Karpas-422 (cell line): Measurements from ENCODE around the gene PRRG3. TPM values are rescaled to one million over a fixed set of nuclear protein-coding genes. Genes with fewer than 3 reads are reported as not detected.
"Not testable (repeated sequence)": the region's sequence is repeated elsewhere in the genome, so short reads cannot be mapped to it uniquely, and the experiment has no call there.

Source experiments
- DNase-seq: peaks from one replicate; pipeline ENCODE4 v3.0.0-alpha.2; 2015
- H2AFZ ChIP-seq: fragments of 200-600 bp; sonication (generic); 2 replicates; pipeline ENCODE4 v1.6.1; 2014; ENCODE audit warnings: antibody characterized with exemption, low read length, mixed read lengths
- H3K27ac ChIP-seq: fragments of 200-600 bp; sonication (generic); 2 replicates; pipeline ENCODE4 v1.5.1; 2014; ENCODE audit warnings: mild to moderate bottlenecking, low read length, moderate library complexity
- H3K27me3 ChIP-seq: fragments of 200-600 bp; sonication (generic); 2 replicates; pipeline ENCODE4 v1.6.1; 2014; ENCODE audit warnings: low read length, mixed read lengths
- H3K36me3 ChIP-seq: fragments of 200-600 bp; sonication (generic); 2 replicates; pipeline ENCODE4 v1.6.1; 2014; ENCODE audit warnings: low read length, mixed read lengths; ENCODE audit not compliant: insufficient read depth
- H3K4me1 ChIP-seq: fragments of 200-600 bp; sonication (generic); 2 replicates; pipeline ENCODE4 v1.6.1; 2014; ENCODE audit warnings: mild to moderate bottlenecking, low read length, mixed read lengths
- H3K4me2 ChIP-seq: fragments of 200-600 bp; sonication (generic); 2 replicates; pipeline ENCODE4 v1.6.1; 2014; ENCODE audit warnings: low read length, low read depth, mild to moderate bottlenecking; ENCODE audit not compliant: poor library complexity, severe bottlenecking
- H3K4me3 ChIP-seq: fragments of 200-600 bp; sonication (generic); 2 replicates; pipeline ENCODE4 v1.5.1; 2014; ENCODE audit warnings: mild to moderate bottlenecking, antibody characterized with exemption, low read length, mixed read lengths
- H3K79me2 ChIP-seq: fragments of 200-600 bp; sonication (generic); 2 replicates; pipeline ENCODE4 v1.6.1; 2014; ENCODE audit warnings: mild to moderate bottlenecking, low read length, mixed read lengths
- H3K9ac ChIP-seq: fragments of 200-600 bp; sonication (generic); 2 replicates; pipeline ENCODE4 v1.6.0; 2014; ENCODE audit warnings: low read length
- H3K9me2 ChIP-seq: fragments of 200-600 bp; sonication (generic), shearing (Covaris generic); replicated peaks from 2 replicates; pipeline ENCODE4 v1.6.0; 2014; ENCODE audit warnings: mild to moderate bottlenecking, low read length, moderate library complexity; ENCODE audit not compliant: insufficient read depth
- H3K9me3 ChIP-seq: fragments of 300-700, 200-600 bp; sonication (generic); 2 replicates; pipeline ENCODE4 v1.6.1; 2014; ENCODE audit warnings: low read length, mixed read lengths
- H4K20me1 ChIP-seq: fragments of 200-600 bp; sonication (generic); 2 replicates; pipeline ENCODE4 v1.6.1; 2014; ENCODE audit warnings: mild to moderate bottlenecking, antibody characterized with exemption, low read length, low read depth; ENCODE audit not compliant: insufficient read depth
- total RNA-seq: library from RNA; depleted of rRNA; stranded (reverse); fragments of >200 nt; shearing (Covaris generic); gene quantifications from 2 replicates; pipeline ENCODE4 v1.2.3, GENCODE V29; 2014; ENCODE audit warnings: low replicate concordance

Gene PRRG3
- total RNA-seq, 1 experiment from 2014 or later: not detected

DNA sequence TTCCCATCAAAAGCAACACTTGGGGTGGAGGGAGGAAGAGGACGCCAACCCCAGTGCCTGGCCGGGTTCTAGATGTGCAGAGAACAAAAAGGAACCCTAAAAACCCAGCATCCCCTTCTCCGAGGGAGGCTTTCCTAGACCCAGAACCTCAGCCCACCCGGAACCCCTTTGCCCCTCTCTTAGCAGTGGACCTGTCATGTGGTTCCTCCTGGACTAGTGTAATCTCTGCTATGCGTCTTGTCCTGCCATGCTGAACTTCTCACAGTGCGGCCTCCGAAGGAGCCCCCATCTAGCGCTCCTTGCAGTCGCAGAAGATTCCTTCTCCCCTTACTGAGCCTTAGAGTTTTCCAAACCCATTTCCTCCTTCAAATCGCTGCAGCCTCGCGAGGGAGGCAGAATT is 1.1 kb upstream of the PRRG3 start:
- Histone ChIP-seq H2AFZ (no peak overlapping the region), H3K36me3 (no peaks in the 10 kb centered on the region), H3K4me3 (no peak overlapping the region), H3K4me2 (no peak overlapping the region), H3K4me1 (no peaks in the 10 kb centered on the region), H3K79me2 (no peaks in the 10 kb centered on the region), H4K20me1 (no peaks in the 10 kb centered on the region), H3K27me3 (no peaks in the 10 kb centered on the region), H3K9me2 (0 out of 2 replicates have a peak, but pooled peaks cover 3% of the 10 kb centered on the region), H3K9ac (no peak overlapping the region), H3K27ac (no peak overlapping the region), H3K9me3 (no peaks in the 10 kb centered on the region)
- DNase-seq: no peak

DNA sequence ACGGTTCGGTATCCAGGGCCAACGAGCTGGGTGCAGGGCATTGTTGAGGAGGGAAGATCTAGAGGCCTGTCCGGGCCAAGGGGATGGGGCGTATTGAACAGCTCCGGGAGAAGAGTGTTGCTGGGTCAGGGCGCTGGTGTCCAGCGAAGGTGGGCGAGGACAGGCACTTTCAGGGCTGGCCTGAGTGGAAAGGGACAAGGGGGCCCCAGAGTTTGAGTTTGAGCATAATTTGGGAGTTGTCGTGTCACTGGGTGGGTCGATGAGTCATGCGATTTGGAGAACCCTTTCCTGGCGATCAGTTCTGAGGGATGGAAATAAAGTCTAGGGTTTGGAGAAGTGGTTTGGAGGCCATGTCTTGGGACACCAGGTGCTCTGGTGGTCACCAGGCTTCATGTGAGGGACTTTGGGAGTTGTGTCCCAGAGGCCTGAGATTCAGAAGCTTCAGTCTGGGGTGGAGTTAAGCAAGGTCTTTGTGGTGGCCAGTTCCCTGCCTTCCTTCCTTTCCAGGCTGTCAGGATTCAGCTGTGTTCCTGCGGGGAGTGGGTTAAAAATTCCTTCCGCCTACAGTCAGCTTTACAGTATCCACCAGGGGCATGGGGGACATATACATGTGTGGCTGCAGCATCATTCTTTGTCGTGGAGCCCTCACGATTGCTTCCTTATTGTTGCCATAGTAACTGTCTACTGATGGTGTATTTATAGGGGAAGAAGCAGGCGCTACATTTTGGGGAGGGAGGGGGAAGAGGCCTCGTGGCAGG is 504 bp downstream of the PRRG3 start:
- no peak overlapping the region for H3K4me3 ChIP-seq
- H3K4me2 ChIP-seq: no peak overlapping the region

GRCh38 chrX:151697082-151697481 is 1.8 kb downstream of the PRRG3 start:
- not testable (repeated sequence) for H3K4me1 ChIP-seq, H3K4me3 ChIP-seq, DNase-seq, H3K4me2 ChIP-seq, H3K9ac ChIP-seq, H3K9me2 ChIP-seq, H3K79me2 ChIP-seq, H3K27ac ChIP-seq, H3K27me3 ChIP-seq, H3K36me3 ChIP-seq, H2AFZ ChIP-seq, H4K20me1 ChIP-seq, H3K9me3 ChIP-seq

More for the DNA sequence above, 504 bp downstream of the PRRG3 start:
- no peaks in the 10 kb centered on the region for H3K9me3 ChIP-seq
- H3K4me1 ChIP-seq: no peaks in the 10 kb centered on the region
- no peak overlapping the region for H3K27ac ChIP-seq
- H3K27me3 ChIP-seq: no peaks in the 10 kb centered on the region
- no peaks in the 10 kb centered on the region for H3K36me3 ChIP-seq
- no peaks in the 10 kb centered on the region for H3K79me2 ChIP-seq
- no peak for DNase-seq
- H2AFZ ChIP-seq: no peak overlapping the region
- H3K9ac ChIP-seq: no peak overlapping the region
- H3K9me2 ChIP-seq: no peaks in the 10 kb centered on the region
- H4K20me1 ChIP-seq: no peaks in the 10 kb centered on the region

DNA sequence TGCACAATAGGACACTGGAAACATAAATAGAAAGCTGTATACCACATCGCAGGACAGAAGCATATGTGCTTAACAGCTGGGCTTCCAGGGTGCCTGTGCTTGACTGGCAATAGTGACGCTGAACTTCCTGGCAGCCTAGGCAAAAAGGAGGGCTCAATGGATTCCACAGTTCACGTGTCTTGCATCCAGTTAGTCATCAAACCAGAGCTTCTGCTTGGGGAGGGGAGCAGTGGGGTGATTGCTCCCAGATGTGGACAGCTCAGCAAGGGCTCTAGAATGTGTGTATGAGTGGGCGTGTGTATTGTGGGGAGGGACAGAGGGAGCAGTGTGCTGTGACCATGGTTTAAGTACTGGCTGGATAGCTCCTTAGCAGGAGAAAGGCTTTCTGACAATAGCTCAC is 2.3 kb downstream of the PRRG3 start:
- H2AFZ ChIP-seq: no peak overlapping the region
- no peak overlapping the region for H3K9ac ChIP-seq
- no peak overlapping the region for H3K4me2 ChIP-seq
- no peaks in the 10 kb centered on the region for H3K4me1 ChIP-seq
- no peaks in the 10 kb centered on the region for H3K36me3 ChIP-seq
- H3K9me3 ChIP-seq: no peaks in the 10 kb centered on the region
- no peak for DNase-seq
- H3K27ac ChIP-seq: no peak overlapping the region
- no peaks in the 10 kb centered on the region for H3K79me2 ChIP-seq
- H4K20me1 ChIP-seq: no peaks in the 10 kb centered on the region
- H3K27me3 ChIP-seq: no peaks in the 10 kb centered on the region
- no peak overlapping the region for H3K4me3 ChIP-seq
- no peaks in the 10 kb centered on the region for H3K9me2 ChIP-seq

- Histone ChIP-seq H3K27me3 (no peaks in the 10 kb centered on the region), H3K4me2 (no peak overlapping the region), H3K79me2 (no peaks in the 10 kb centered on the region), H3K9ac (no peak overlapping the region), H3K4me1 (no peaks in the 10 kb centered on the region), H3K36me3 (no peaks in the 10 kb centered on the region), H3K9me2 (no peaks in the 10 kb centered on the region), H3K4me3 (no peak overlapping the region), H2AFZ (no peak overlapping the region), H3K27ac (no peak overlapping the region), H3K9me3 (no peaks in the 10 kb centered on the region), H4K20me1 (no peaks in the 10 kb centered on the region)
- no peak for DNase-seq
Measured at GRCh38 chrX:151698485-151698884, 3.2 kb downstream of the PRRG3 start.

- Histone ChIP-seq H3K27ac (no peak overlapping the region), H3K36me3 (no peaks in the 10 kb centered on the region), H3K27me3 (no peaks in the 10 kb centered on the region), H4K20me1 (no peaks in the 10 kb centered on the region), H3K9me2 (no peaks in the 10 kb centered on the region), H3K4me1 (no peaks in the 10 kb centered on the region), H3K4me3 (no peak overlapping the region), H3K4me2 (no peak overlapping the region), H3K9me3 (no peaks in the 10 kb centered on the region), H3K79me2 (no peaks in the 10 kb centered on the region), H2AFZ (no peak overlapping the region), H3K9ac (no peak overlapping the region)
- no peak for DNase-seq
Measured at GRCh38 chrX:151699746-151700145, 4.5 kb downstream of the PRRG3 start.

DNA sequence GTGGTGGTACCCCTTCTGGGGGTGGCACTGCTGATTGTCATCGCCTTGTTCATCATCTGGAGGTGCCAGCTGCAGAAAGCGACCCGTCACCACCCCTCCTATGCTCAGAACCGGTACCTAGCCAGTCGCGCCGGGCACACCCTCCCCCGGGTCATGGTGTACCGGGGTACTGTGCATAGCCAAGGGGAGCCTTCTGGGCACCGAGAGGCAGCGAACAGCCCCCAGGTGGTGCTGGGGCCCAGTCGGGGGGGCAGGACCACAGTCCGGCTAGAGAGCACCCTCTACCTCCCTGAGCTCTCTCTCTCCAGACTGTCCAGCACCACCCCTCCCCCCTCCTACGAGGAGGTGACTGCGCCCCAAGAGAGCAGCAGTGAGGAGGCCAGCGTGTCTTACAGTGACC is 5.3 kb downstream of the PRRG3 start:
- no peak overlapping the region for H3K4me2 ChIP-seq

DNA sequence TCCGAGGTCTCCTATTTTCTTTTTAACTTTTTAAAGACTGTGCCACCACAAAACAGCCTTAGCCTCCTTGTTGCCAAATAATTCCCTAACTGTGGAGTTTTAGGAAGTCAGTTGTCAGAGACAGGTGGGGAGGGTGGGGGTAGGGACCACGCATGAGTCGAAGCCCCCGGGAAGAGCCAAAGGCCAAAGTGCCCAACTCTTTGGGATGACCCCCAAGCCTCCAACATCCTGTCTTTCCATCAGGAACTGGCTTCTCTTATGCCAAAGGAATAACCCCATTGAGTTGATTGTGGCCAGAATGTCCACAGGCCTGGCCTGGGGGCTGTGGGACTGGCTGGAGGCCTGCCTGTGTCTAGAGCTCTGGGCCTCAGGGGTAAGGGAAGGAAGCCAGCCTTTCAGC is 5.8 kb downstream of the PRRG3 start:
- H3K4me2 ChIP-seq: no peak overlapping the region
- no peaks in the 10 kb centered on the region for H3K27me3 ChIP-seq
- no peaks in the 10 kb centered on the region for H3K79me2 ChIP-seq
- no peaks in the 10 kb centered on the region for H3K9me2 ChIP-seq
- no peak overlapping the region for H3K27ac ChIP-seq
- H3K4me1 ChIP-seq: no peaks in the 10 kb centered on the region
- no peak overlapping the region for H3K9ac ChIP-seq
- no peaks in the 10 kb centered on the region for H4K20me1 ChIP-seq
- H3K9me3 ChIP-seq: no peaks in the 10 kb centered on the region
- H2AFZ ChIP-seq: no peak overlapping the region
- DNase-seq: no peak
- no peak overlapping the region for H3K4me3 ChIP-seq
- H3K36me3 ChIP-seq: no peaks in the 10 kb centered on the region

More for the DNA sequence above, 5.3 kb downstream of the PRRG3 start:
- H3K9me2 ChIP-seq: no peaks in the 10 kb centered on the region
- no peaks in the 10 kb centered on the region for H3K9me3 ChIP-seq
- H4K20me1 ChIP-seq: no peaks in the 10 kb centered on the region
- H3K27me3 ChIP-seq: no peaks in the 10 kb centered on the region
- H2AFZ ChIP-seq: no peak overlapping the region
- no peak overlapping the region for H3K9ac ChIP-seq
- H3K27ac ChIP-seq: no peak overlapping the region
- no peaks in the 10 kb centered on the region for H3K79me2 ChIP-seq
- H3K4me3 ChIP-seq: no peak overlapping the region
- no peaks in the 10 kb centered on the region for H3K36me3 ChIP-seq
- no peak for DNase-seq
- no peaks in the 10 kb centered on the region for H3K4me1 ChIP-seq
